A204.1 (cell line): Measurements from ENCODE around the gene PTGES2.
"Not testable (repeated sequence)": the region's sequence is repeated elsewhere in the genome, so short reads cannot be mapped to it uniquely, and the experiment has no call there.

Experiments
- FAIRE-seq: peaks from 2 replicates; lab custom pipeline; 2012; peaks lifted over from hg19 to GRCh38; lab: Jason Lieb, UNC

The PTGES2 gene

GRCh38 chr9:128118971-128119665 is 8.4 kb downstream of the PTGES2 start:
- no peak for FAIRE-seq

GRCh38 chr9:128118472-128118857 is 9.1 kb downstream of the PTGES2 start:
- FAIRE-seq: no peak

- peak; percentile 85 for FAIRE-seq
These were observed 9.7 kb downstream of the PTGES2 start for GRCh38 chr9:128117613-128118471.

- no peak for FAIRE-seq
These were observed 11.1 kb downstream of the PTGES2 start for GRCh38 chr9:128116104-128117083.

- no peak for FAIRE-seq
These were observed 12.1 kb downstream of the PTGES2 start for GRCh38 chr9:128115187-128116103.

- FAIRE-seq: no peak
These were observed 13.0 kb downstream of the PTGES2 start for GRCh38 chr9:128114326-128115186.

GRCh38 chr9:128113526-128114325 is 13.8 kb downstream of the PTGES2 start:
- no peak for FAIRE-seq

- not testable (repeated sequence) for FAIRE-seq
These were observed 15.8 kb downstream of the PTGES2 start for GRCh38 chr9:128111726-128112125.

- FAIRE-seq: no peak
These were observed 18.3 kb downstream of the PTGES2 start for GRCh38 chr9:128109050-128109709.

- FAIRE-seq: no peak
These were observed 19.1 kb downstream of the PTGES2 start for GRCh38 chr9:128108269-128109049.

GRCh38 chr9:128107468-128108268 is 19.9 kb downstream of the PTGES2 start:
- FAIRE-seq: no peak

- FAIRE-seq: no peak
These were observed 20.5 kb downstream of the PTGES2 start for GRCh38 chr9:128106940-128107467.

GRCh38 chr9:128106181-128106939 is 21.2 kb downstream of the PTGES2 start:
- no peak for FAIRE-seq

GRCh38 chr9:128105538-128106175 is 21.9 kb downstream of the PTGES2 start:
- no peak for FAIRE-seq

GRCh38 chr9:128104171-128104618 is 23.3 kb downstream of the PTGES2 start:
- FAIRE-seq: no peak

GRCh38 chr9:128103589-128103962 is 24.0 kb downstream of the PTGES2 start:
- FAIRE-seq: no peak
